Natural killer cell (primary cell): Measurements from ENCODE around the gene DLG3. TPM values are rescaled to one million over a fixed set of nuclear protein-coding genes. Genes with fewer than 3 reads are reported as not detected.
"Not testable (repeated sequence)": the region's sequence is repeated elsewhere in the genome, so short reads cannot be mapped to it uniquely, and the experiment has no call there.

Source experiments
- ATAC-seq, 3 donors: fragments of 150-1000 bp in 2 of 3; fragments of 200-7000 bp in 1 of 3; cut with Tn5 transposase; 1 replicate in 1 of 3; 2 replicates in 2 of 3; pipeline ENCODE4 v1.10.0; 2021; ENCODE audit warnings: mild to moderate bottlenecking in 2 of 3, moderate library complexity in 2 of 3
- DNase-seq, 2 donors: peaks; one replicate each; pipeline versions ENCODE4 v3.0.0 to v3.0.0-alpha.2; 2013 to 2021; ENCODE audit warnings: mixed read lengths in 1 of 2
- H3K27ac ChIP-seq: one replicate; pipeline ENCODE4 v1.5.1; 2013; ENCODE audit warnings: mild to moderate bottlenecking, low read length
- H3K27me3 ChIP-seq: one replicate; pipeline ENCODE4 v1.6.1; 2013; ENCODE audit warnings: low read length; ENCODE audit not compliant: control insufficient read depth, insufficient read depth
- H3K36me3 ChIP-seq: one replicate; pipeline ENCODE4 v1.6.1; 2013; ENCODE audit warnings: low read length; ENCODE audit not compliant: control insufficient read depth, insufficient read depth
- H3K4me1 ChIP-seq: one replicate; pipeline ENCODE4 v1.6.1; 2013; ENCODE audit warnings: low read length; ENCODE audit not compliant: control insufficient read depth, insufficient read depth
- H3K4me3 ChIP-seq: one replicate; pipeline ENCODE4 v1.5.1; 2013; ENCODE audit warnings: low read length
- H3K9me3 ChIP-seq: one replicate; pipeline ENCODE4 v1.6.1; 2013; ENCODE audit warnings: low read length; ENCODE audit not compliant: control insufficient read depth, insufficient read depth
- H3K27ac Mint-ChIP-seq, 2 donors: one replicate each; pipeline ENCODE4 v1.8.0; 2022; ENCODE audit warnings: mild to moderate bottlenecking in 2 of 2, mixed read lengths in 2 of 2, moderate library complexity in 1 of 2
- H3K27me3 Mint-ChIP-seq, 2 donors: one replicate each; pipeline ENCODE4 v1.8.0; 2022; ENCODE audit warnings: low read depth in 2 of 2, mixed read lengths in 2 of 2
- H3K36me3 Mint-ChIP-seq: one replicate; pipeline ENCODE4 v1.8.0; 2022; ENCODE audit warnings: mixed read lengths
- H3K4me1 Mint-ChIP-seq, 2 donors: one replicate each; pipeline ENCODE4 v1.8.0; 2022; ENCODE audit warnings: mixed read lengths in 2 of 2
- H3K4me3 Mint-ChIP-seq: one replicate; pipeline ENCODE4 v1.8.0; 2022; ENCODE audit warnings: mild to moderate bottlenecking, moderate library complexity, mixed read lengths
- H3K9me3 Mint-ChIP-seq, 2 donors: one replicate each; pipeline ENCODE4 v1.8.0; 2022; ENCODE audit warnings: mixed read lengths in 2 of 2
- CTCF ChIP-seq: fragments of 200-600 bp; IDR thresholded peaks from one replicate; pipeline ENCODE4 v1.8.0; 2022; ENCODE audit warnings: antibody characterized with exemption
- WGBS: methylation state at CpG from one replicate; pipeline ENCODE4 v1.1.7; 2013; ENCODE audit warnings: missing lambda C conversion rate; ENCODE audit not compliant: insufficient coverage; 5-methylcytosine and 5-hydroxymethylcytosine counted together
- intact Hi-C: fragments of 100-400 bp; cut with micrococcal nuclease; formaldehyde crosslinking; loops from one replicate; pipeline ENCODE4 v1.14.2; 2022
- total RNA-seq, 4 donors: library from RNA; stranded (reverse); fragments of 120-200 nt in 1 of 4; gene quantifications; one replicate each; pipeline versions ENCODE4 v1.2.3 to v1.2.4, GENCODE V29; 2013 to 2022

The DLG3 gene
- total RNA-seq, 3 donors from 2014 or later (not counting 1 experiment from before 2014, with no cell fraction given): 13.6 to 17.6 (median 15.9) TPM

GRCh38 chrX:70508296-70508911, 63.8 kb downstream of the DLG3 start:
- WGBS: 83% methylated on average over 2 of the region's 6 CpGs
- H3K9me3 Mint-ChIP-seq: no peaks in the 10 kb centered on the region
- H3K4me3 ChIP-seq: no peak overlapping the region
- H3K27me3 Mint-ChIP-seq: peaks cover 3 to 7% of the 10 kb centered on the region in 2 donors
- no peak for TF ChIP-seq CTCF
- no peaks in the 10 kb centered on the region for H3K36me3 Mint-ChIP-seq
- DNase-seq (no peak), ATAC-seq (no peak)
- H3K27me3 ChIP-seq: no peaks in the 10 kb centered on the region
- H3K4me3 Mint-ChIP-seq: no peak overlapping the region
- no peak overlapping the region for H3K27ac ChIP-seq
- H3K4me1 Mint-ChIP-seq: no peaks in the 10 kb centered on the region
- H3K36me3 ChIP-seq: peaks cover 3% of the 10 kb centered on the region
- intact Hi-C loops: no loop called here
- no peaks in the 10 kb centered on the region for H3K4me1 ChIP-seq
- no peak overlapping the region for H3K27ac Mint-ChIP-seq
- no peaks in the 10 kb centered on the region for H3K9me3 ChIP-seq

GRCh38 chrX:70509078-70509477, 64.4 kb downstream of the DLG3 start:
- H3K27me3 Mint-ChIP-seq: peaks cover 3 to 7% of the 10 kb centered on the region in 2 donors
- H3K4me3 Mint-ChIP-seq: no peak overlapping the region
- H3K36me3 Mint-ChIP-seq: no peaks in the 10 kb centered on the region
- no peak for ATAC-seq
- no peaks in the 10 kb centered on the region for H3K36me3 ChIP-seq
- H3K27ac ChIP-seq: no peak overlapping the region
- no peaks in the 10 kb centered on the region for H3K4me1 ChIP-seq
- H3K27me3 ChIP-seq: no peaks in the 10 kb centered on the region
- H3K4me3 ChIP-seq: no peak overlapping the region
- TF ChIP-seq CTCF: no peak
- no peak for DNase-seq
- no peaks in the 10 kb centered on the region for H3K9me3 Mint-ChIP-seq
- H3K27ac Mint-ChIP-seq: no peak overlapping the region
- intact Hi-C loops: no loop called here
- H3K4me1 Mint-ChIP-seq: no peaks in the 10 kb centered on the region
- WGBS: 92% methylated on average over 2 of the region's 4 CpGs
- H3K9me3 ChIP-seq: no peaks in the 10 kb centered on the region

GRCh38 chrX:70515270-70515669, 70.6 kb downstream of the DLG3 start:
- H3K9me3 Mint-ChIP-seq, H3K4me3 ChIP-seq, intact Hi-C loops, H3K27ac Mint-ChIP-seq, H3K4me3 Mint-ChIP-seq, H3K9me3 ChIP-seq, H3K4me1 ChIP-seq, ATAC-seq, H3K4me1 Mint-ChIP-seq, DNase-seq, H3K36me3 ChIP-seq, H3K36me3 Mint-ChIP-seq, H3K27ac ChIP-seq, H3K27me3 ChIP-seq: not testable (repeated sequence)
- H3K27me3 Mint-ChIP-seq: peaks cover 0 to 11% of the 10 kb centered on the region in 2 donors
- WGBS: no CpG with 5 or more reads among the region's 4 CpGs

GRCh38 chrX:70515692-70516091, 71.1 kb downstream of the DLG3 start:
- H3K36me3 Mint-ChIP-seq, H3K4me1 ChIP-seq, ATAC-seq, H3K4me1 Mint-ChIP-seq, H3K27ac Mint-ChIP-seq, intact Hi-C loops, H3K4me3 ChIP-seq, DNase-seq, H3K9me3 Mint-ChIP-seq, H3K27ac ChIP-seq, H3K9me3 ChIP-seq, H3K27me3 ChIP-seq, H3K36me3 ChIP-seq, H3K4me3 Mint-ChIP-seq: not testable (repeated sequence)
- peaks cover 0 to 11% of the 10 kb centered on the region in 2 donors for H3K27me3 Mint-ChIP-seq
- no CpG with 5 or more reads among the region's 1 CpG for WGBS
